Loucy (cell line): ENCODE measurements around the gene DNAJC1.

Source experiments
- EZH2phosphoT487 ChIP-seq: fragments of 200-600 bp; IDR thresholded peaks from 2 replicates; pipeline ENCODE4 v1.6.1; 2018; ENCODE audit warnings: antibody characterized with exemption, mild to moderate bottlenecking, moderate library complexity, borderline replicate concordance
- TF ChIP-seq, protein P1 (sequence below): fragments of 200-600 bp; sonication (generic); conservative IDR thresholded peaks from 2 replicates; pipeline ENCODE4 v1.5.1; 2014; ENCODE audit warnings: mild to moderate bottlenecking, antibody characterized with exemption, low read length

DNA sequence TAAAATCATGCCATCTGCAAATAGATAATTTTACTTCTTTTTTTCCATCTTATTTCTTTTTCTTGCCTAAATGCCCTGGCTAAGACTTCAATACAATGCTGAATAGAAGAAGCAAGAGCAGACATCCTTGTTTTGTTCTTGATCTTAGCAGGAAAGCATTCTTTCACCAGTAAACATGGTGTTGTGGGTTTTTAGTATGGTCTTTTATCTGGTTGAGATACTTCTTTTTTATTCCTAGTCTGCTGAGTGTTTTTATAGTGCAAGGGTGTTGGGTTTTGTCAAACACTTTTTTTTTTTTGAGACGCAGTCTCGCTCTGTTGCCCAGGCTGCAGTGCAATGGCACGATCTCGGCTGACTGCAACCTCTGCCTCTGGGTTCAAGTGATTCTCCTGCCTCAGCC lies 232.3 kb downstream of the DNAJC1 start:
- TF ChIP-seq, protein P1, sequence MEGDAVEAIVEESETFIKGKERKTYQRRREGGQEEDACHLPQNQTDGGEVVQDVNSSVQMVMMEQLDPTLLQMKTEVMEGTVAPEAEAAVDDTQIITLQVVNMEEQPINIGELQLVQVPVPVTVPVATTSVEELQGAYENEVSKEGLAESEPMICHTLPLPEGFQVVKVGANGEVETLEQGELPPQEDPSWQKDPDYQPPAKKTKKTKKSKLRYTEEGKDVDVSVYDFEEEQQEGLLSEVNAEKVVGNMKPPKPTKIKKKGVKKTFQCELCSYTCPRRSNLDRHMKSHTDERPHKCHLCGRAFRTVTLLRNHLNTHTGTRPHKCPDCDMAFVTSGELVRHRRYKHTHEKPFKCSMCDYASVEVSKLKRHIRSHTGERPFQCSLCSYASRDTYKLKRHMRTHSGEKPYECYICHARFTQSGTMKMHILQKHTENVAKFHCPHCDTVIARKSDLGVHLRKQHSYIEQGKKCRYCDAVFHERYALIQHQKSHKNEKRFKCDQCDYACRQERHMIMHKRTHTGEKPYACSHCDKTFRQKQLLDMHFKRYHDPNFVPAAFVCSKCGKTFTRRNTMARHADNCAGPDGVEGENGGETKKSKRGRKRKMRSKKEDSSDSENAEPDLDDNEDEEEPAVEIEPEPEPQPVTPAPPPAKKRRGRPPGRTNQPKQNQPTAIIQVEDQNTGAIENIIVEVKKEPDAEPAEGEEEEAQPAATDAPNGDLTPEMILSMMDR = no peak
- no peak for TF ChIP-seq EZH2phosphoT487
